SK-N-SH treated with all-trans-retinoic acid at 6 μM for 48 hours (cell line): ENCODE data around the gene SLC22A4.

ENCODE experiments used
- ATAC-seq: fragments of 200-7000 bp; cut with Tn5 transposase; 3 replicates; pipeline ENCODE4 v1.9.1; 2020; ENCODE audit warnings: mild to moderate bottlenecking, moderate library complexity
- ARNTL ChIP-seq: fragments of 450-650 bp; formaldehyde crosslinking; IDR thresholded peaks from 2 replicates; pipeline ENCODE4 v1.5.0; 2020; ENCODE audit warnings: low read depth, mild to moderate bottlenecking, moderate library complexity, borderline replicate concordance
- BACH2 ChIP-seq: fragments of 250-450 bp; sonication (Bioruptor Pico); IDR thresholded peaks from 2 replicates; pipeline ENCODE4 v1.9.0; 2021; ENCODE audit warnings: mild to moderate bottlenecking, borderline replicate concordance
- CREB5 ChIP-seq: fragments of 250-450 bp; sonication (Bioruptor Pico); IDR thresholded peaks from 2 replicates; pipeline ENCODE4 v1.5.1; 2020; ENCODE audit warnings: low read depth, mild to moderate bottlenecking, moderate library complexity
- CSDC2 ChIP-seq: fragments of 250-450 bp; sonication (Bioruptor Pico); IDR thresholded peaks from 2 replicates; pipeline ENCODE4 v1.5.0; 2020; ENCODE audit warnings: mild to moderate bottlenecking, moderate library complexity
- ESRRG ChIP-seq: fragments of 250-450 bp; sonication (Bioruptor Pico); IDR thresholded peaks from 2 replicates; pipeline ENCODE4 v1.6.1; 2021; ENCODE audit warnings: mild to moderate bottlenecking
- ISL1 ChIP-seq: fragments of 250-450 bp; sonication (Bioruptor Pico); IDR thresholded peaks from 2 replicates; pipeline ENCODE4 v2.1.2; 2022; ENCODE audit warnings: mild to moderate bottlenecking, moderate library complexity
- OSR1 ChIP-seq: fragments of 250-450 bp; sonication (Bioruptor Pico); IDR thresholded peaks from 2 replicates; pipeline ENCODE4 v1.8.0; 2022; ENCODE audit warnings: moderate library complexity, mild to moderate bottlenecking, inconsistent platforms
- POU6F1 ChIP-seq: fragments of 250-450 bp; sonication (Bioruptor Pico); IDR thresholded peaks from 2 replicates; pipeline ENCODE4 v1.8.0; 2021; ENCODE audit warnings: low read depth, mild to moderate bottlenecking, moderate library complexity, borderline replicate concordance
- PPARA ChIP-seq: fragments of 250-450 bp; sonication (Bioruptor Pico); IDR thresholded peaks from 2 replicates; pipeline ENCODE4 v1.5.0; 2020; ENCODE audit warnings: mild to moderate bottlenecking, borderline replicate concordance
- RARB ChIP-seq: fragments of 250-450 bp; sonication (Bioruptor Pico); IDR thresholded peaks from 2 replicates; pipeline ENCODE4 v1.8.0; 2021; ENCODE audit warnings: mild to moderate bottlenecking, moderate library complexity
- SNAI2 ChIP-seq: fragments of 250-450 bp; sonication (Bioruptor Pico); IDR thresholded peaks from 2 replicates; pipeline ENCODE4 v1.5.0; 2020; ENCODE audit warnings: mild to moderate bottlenecking, moderate library complexity
- TOX ChIP-seq: fragments of 250-450 bp; sonication (Bioruptor Pico); IDR thresholded peaks from 2 replicates; pipeline ENCODE4 v1.8.0; 2021; ENCODE audit warnings: mild to moderate bottlenecking, moderate library complexity, borderline replicate concordance
- ZC3H10 ChIP-seq: fragments of 250-450 bp; sonication (Bioruptor Pico); IDR thresholded peaks from 2 replicates; pipeline ENCODE4 v1.5.1; 2021; ENCODE audit warnings: mild to moderate bottlenecking, moderate library complexity
- ZFP3 ChIP-seq: fragments of 250-450 bp; sonication (Bioruptor Pico); IDR thresholded peaks from 2 replicates; pipeline ENCODE4 v1.5.0; 2020; ENCODE audit warnings: mild to moderate bottlenecking, moderate library complexity
- ZFP30 ChIP-seq: fragments of 450-650 bp; formaldehyde crosslinking; IDR thresholded peaks from 2 replicates; pipeline ENCODE4 v1.5.0; 2022; ENCODE audit warnings: mild to moderate bottlenecking, moderate library complexity
- ZNF565 ChIP-seq: fragments of 450-650 bp; formaldehyde crosslinking; conservative IDR thresholded peaks from 2 replicates; pipeline ENCODE4 v1.5.0; 2020; ENCODE audit warnings: low read depth, mild to moderate bottlenecking, moderate library complexity
- ZNF70 ChIP-seq: fragments of 450-650 bp; formaldehyde crosslinking; IDR thresholded peaks from 2 replicates; pipeline ENCODE4 v1.5.0; 2020; ENCODE audit warnings: mild to moderate bottlenecking, moderate library complexity
- ZNF8 ChIP-seq: fragments of 450-650 bp; formaldehyde crosslinking; IDR thresholded peaks from 2 replicates; pipeline ENCODE4 v1.5.0; 2020; ENCODE audit warnings: mild to moderate bottlenecking, moderate library complexity
- TF ChIP-seq, protein P1 (sequence below): fragments of 250-450 bp; sonication (Bioruptor Pico); IDR thresholded peaks from 2 replicates; pipeline ENCODE4 v1.8.0; 2020; ENCODE audit warnings: mild to moderate bottlenecking, moderate library complexity, borderline replicate concordance
- TF ChIP-seq, protein P2 (sequence below): fragments of 250-450 bp; sonication (Bioruptor Pico); IDR thresholded peaks from 2 replicates; pipeline ENCODE4 v1.5.0; 2020; ENCODE audit warnings: mild to moderate bottlenecking, moderate library complexity

SLC22A4 gene

GRCh38 chr5:132300577-132301343 is 6.6 kb downstream of the SLC22A4 start:
- TF ChIP-seq ZNF565 (CRISPR knock-in tag) (no peak), ESRRG (CRISPR knock-in tag) (no peak), TOX (CRISPR knock-in tag) (no peak), SNAI2 (no peak), ZNF70 (CRISPR knock-in tag) (no peak), ZFP3 (CRISPR knock-in tag) (no peak), ZC3H10 (CRISPR knock-in tag) (no peak), ZFP30 (no peak), BACH2 (CRISPR knock-in tag) (no peak), POU6F1 (no peak), ISL1 (CRISPR knock-in tag) (no peak), OSR1 (no peak), ZNF8 (CRISPR knock-in tag) (no peak), PPARA (no peak)
- TF ChIP-seq, protein P1, sequence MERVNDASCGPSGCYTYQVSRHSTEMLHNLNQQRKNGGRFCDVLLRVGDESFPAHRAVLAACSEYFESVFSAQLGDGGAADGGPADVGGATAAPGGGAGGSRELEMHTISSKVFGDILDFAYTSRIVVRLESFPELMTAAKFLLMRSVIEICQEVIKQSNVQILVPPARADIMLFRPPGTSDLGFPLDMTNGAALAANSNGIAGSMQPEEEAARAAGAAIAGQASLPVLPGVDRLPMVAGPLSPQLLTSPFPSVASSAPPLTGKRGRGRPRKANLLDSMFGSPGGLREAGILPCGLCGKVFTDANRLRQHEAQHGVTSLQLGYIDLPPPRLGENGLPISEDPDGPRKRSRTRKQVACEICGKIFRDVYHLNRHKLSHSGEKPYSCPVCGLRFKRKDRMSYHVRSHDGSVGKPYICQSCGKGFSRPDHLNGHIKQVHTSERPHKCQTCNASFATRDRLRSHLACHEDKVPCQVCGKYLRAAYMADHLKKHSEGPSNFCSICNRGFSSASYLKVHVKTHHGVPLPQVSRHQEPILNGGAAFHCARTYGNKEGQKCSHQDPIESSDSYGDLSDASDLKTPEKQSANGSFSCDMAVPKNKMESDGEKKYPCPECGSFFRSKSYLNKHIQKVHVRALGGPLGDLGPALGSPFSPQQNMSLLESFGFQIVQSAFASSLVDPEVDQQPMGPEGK (CRISPR knock-in tag), result no peak
- TF ChIP-seq, protein P2, sequence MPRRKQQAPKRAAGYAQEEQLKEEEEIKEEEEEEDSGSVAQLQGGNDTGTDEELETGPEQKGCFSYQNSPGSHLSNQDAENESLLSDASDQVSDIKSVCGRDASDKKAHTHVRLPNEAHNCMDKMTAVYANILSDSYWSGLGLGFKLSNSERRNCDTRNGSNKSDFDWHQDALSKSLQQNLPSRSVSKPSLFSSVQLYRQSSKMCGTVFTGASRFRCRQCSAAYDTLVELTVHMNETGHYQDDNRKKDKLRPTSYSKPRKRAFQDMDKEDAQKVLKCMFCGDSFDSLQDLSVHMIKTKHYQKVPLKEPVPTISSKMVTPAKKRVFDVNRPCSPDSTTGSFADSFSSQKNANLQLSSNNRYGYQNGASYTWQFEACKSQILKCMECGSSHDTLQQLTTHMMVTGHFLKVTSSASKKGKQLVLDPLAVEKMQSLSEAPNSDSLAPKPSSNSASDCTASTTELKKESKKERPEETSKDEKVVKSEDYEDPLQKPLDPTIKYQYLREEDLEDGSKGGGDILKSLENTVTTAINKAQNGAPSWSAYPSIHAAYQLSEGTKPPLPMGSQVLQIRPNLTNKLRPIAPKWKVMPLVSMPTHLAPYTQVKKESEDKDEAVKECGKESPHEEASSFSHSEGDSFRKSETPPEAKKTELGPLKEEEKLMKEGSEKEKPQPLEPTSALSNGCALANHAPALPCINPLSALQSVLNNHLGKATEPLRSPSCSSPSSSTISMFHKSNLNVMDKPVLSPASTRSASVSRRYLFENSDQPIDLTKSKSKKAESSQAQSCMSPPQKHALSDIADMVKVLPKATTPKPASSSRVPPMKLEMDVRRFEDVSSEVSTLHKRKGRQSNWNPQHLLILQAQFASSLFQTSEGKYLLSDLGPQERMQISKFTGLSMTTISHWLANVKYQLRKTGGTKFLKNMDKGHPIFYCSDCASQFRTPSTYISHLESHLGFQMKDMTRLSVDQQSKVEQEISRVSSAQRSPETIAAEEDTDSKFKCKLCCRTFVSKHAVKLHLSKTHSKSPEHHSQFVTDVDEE (CRISPR knock-in tag), result no peak
- ATAC-seq, result no peak

- TF ChIP-seq ZFP30, result no peak
- no peak for TF ChIP-seq TOX (CRISPR knock-in tag)
- TF ChIP-seq ARNTL (CRISPR knock-in tag), result no peak
- TF ChIP-seq CREB5 (CRISPR knock-in tag), result no peak
- no peak for TF ChIP-seq RARB (CRISPR knock-in tag)
- no peak for TF ChIP-seq SNAI2
- TF ChIP-seq POU6F1, result no peak
- TF ChIP-seq CSDC2 (CRISPR knock-in tag), result no peak
- TF ChIP-seq ESRRG (CRISPR knock-in tag), result no peak
- no peak for TF ChIP-seq BACH2 (CRISPR knock-in tag)
- TF ChIP-seq, protein P1 (CRISPR knock-in tag), result no peak
- no peak for ATAC-seq
These were observed 7.4 kb downstream of the SLC22A4 start for GRCh38 chr5:132301344-132302271.
